NCI-H1092 (cell line): Measurements from ENCODE around the gene FAM50A.

Experiments
- DNase-seq: peaks from one replicate; lab custom pipeline; 2025; lab: John Stamatoyannopoulos, UW

Gene FAM50A

GRCh38 chrX:154440623-154441357 lies 3.2 kb upstream of the FAM50A start:
- no peak for DNase-seq

- no peak for DNase-seq
Measured at GRCh38 chrX:154441564-154441963, 2.4 kb upstream of the FAM50A start.

GRCh38 chrX:154441984-154442707 lies 1.8 kb upstream of the FAM50A start:
- no peak for DNase-seq

- no peak for DNase-seq
Measured at GRCh38 chrX:154443479-154443910, 446 bp upstream of the FAM50A start.

DNA sequence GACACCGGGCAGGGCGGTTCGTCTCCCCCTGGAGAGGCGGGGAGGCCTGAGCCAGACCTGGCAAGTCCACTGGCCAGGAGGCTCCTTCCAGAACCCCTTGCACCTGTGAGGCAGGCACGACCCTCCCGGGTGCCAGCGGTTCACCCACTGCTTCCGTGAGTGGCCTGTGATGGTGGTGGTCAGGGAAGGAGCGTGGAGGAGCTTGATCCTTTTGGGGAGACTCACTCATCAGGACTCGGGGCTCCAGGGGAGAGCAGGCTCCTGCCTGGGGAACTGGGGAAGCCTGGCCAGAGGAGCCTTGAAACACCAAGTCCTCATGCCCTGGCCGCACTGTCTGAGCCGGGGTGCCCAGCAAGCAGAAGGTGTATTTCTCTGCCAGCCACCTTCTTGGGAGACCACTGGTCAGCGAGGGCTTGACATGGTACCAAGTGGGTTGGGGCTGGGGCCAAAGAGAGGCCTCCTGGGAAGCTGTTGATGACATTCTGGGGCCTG lies 860 bp downstream of the FAM50A start:
- DNase-seq, result no peak

- no peak for DNase-seq
Measured at GRCh38 chrX:154445776-154446175, 1.8 kb downstream of the FAM50A start.

DNA sequence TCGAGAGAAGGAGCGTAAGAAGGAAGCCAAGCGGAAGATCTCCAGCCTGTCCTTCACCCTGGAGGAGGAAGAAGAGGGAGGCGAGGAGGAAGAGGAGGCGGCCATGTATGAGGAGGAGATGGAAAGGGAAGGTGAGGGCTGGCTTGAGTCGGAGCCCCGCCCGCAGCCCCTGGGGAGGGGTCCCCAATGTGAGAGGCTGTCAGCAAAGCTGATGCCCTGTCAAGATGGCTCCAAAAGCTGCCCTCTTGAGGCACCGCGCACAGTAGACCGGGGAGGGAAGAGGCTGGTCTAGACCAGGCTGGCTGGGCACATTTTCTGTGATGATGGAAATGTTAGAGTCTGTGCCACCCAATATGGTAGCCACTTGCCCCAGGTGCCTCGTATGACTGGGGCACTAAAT lies 2.5 kb downstream of the FAM50A start:
- DNase-seq, result no peak

DNA sequence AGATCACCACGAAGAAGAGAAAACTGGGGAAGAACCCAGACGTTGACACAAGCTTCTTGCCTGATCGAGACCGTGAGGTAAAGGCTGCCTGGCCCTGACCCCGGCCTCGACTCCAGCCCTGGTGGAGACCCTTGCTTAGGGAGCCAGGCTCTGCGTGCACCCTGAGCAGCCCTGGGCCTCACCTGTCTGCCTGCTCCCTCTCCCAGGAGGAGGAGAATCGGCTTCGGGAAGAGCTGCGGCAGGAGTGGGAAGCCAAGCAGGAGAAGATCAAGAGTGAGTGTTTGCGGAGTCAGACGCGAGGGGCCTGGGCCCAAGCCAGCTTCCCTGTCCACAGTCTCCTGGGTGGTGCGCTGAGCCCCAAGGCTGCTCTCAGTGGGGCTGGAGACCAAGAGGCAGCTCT lies 4.5 kb downstream of the FAM50A start:
- no peak for DNase-seq

- no peak for DNase-seq
Measured at GRCh38 chrX:154449618-154450017, 5.7 kb downstream of the FAM50A start.

- no peak for DNase-seq
Measured at GRCh38 chrX:154450312-154450711, 6.4 kb downstream of the FAM50A start.

DNA sequence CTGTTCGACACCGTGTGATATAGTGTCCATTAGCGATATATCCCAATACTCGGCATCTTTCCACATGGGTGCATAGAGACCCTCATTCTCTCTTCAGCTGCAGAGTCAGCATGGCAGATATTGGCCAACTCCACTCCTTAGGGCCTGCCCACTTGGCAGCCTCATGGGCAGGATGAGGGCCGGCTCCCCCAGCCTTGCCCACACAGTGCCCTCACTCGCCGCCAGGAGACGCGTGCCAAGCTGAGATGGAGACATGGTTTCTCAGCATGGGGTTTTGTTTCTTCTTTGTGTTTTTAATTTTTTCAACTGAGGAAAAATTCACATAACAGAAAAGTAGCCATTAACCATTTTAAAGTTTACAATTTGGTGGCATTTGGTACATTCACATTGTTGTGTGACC lies 8.9 kb downstream of the FAM50A start:
- no peak for DNase-seq

DNA sequence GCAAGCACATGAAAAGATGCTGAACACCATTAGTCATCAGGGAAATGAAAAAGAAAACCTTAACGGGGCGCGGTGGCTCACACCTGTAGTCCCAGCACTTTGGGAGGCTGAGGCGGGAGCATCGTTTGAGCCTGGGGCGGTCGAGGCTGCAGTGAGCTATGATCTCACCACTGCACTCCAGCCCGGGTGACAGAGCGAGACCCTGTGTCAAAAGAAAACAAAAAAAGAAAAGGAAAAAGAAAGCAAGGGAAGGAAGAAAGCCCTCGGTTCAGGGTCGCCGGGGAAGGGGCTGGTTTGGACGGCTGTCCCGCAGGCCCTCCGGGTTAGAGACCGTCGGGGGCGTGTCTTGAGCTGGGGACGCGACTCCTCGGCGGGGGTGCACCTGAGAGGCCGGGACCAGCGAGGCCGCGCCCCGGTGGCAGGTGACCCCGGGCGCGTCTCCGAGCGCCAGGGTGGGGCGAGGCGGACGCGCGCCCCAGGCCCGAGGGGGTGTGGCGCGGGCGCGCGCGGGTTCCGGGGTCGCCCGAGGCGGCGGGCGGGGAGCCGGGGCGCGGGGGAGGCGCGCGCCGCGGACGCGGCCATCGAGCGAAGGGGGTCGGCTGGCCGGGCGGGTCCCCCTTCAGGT lies 13.7 kb downstream of the FAM50A start:
- DNase-seq, result peak; percentile 31

DNA sequence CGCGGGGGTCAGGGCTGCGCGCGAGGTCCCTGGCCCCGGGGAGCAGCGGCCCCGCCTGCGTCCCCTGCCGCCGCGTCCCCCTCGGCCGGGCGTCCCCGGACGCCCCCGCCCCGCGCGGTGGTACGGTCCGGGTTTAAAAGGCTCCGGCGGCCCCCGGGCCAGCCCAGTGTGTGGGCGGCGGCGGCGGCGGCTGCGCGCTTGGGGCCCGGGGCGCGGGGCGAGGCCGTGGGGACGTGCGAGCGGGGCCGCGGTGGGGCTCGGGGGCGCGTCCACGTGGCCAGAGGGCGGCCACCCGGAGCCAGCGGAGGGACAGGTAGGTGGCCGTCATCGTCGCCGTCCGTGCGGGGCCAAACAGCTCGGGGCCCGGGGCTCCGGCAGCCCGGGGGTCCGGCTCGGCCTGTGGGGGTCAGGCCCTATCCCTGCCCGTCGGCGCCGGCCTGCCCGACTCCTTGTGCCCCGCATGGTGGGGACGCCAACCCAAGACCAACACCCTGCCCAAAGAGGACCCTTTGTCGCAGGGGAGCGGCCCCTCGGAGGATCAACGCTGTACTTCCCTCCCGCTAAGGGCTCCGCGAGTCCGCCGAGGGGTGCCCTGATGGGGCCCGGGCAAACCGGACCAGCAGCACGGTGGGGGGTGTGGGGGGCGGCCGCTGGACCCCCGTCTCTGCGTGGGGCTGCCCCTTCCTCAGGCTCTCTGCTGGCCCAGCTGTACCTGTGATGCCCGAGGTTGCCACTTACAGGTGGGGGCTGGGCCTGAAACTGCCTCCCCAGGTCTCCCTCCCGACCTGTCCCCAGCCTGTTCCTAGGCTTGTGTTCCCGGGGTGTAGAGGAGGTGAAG lies 14.4 kb downstream of the FAM50A start, which contains the start of gene PLXNA3:
Gene PLXNA3, plus strand, starts transcription at position 166 of the 838 bp plus-strand sequence. CDS start 1,903 bp downstream, outside the sequence.
- peak; percentile 29 for DNase-seq

DNA sequence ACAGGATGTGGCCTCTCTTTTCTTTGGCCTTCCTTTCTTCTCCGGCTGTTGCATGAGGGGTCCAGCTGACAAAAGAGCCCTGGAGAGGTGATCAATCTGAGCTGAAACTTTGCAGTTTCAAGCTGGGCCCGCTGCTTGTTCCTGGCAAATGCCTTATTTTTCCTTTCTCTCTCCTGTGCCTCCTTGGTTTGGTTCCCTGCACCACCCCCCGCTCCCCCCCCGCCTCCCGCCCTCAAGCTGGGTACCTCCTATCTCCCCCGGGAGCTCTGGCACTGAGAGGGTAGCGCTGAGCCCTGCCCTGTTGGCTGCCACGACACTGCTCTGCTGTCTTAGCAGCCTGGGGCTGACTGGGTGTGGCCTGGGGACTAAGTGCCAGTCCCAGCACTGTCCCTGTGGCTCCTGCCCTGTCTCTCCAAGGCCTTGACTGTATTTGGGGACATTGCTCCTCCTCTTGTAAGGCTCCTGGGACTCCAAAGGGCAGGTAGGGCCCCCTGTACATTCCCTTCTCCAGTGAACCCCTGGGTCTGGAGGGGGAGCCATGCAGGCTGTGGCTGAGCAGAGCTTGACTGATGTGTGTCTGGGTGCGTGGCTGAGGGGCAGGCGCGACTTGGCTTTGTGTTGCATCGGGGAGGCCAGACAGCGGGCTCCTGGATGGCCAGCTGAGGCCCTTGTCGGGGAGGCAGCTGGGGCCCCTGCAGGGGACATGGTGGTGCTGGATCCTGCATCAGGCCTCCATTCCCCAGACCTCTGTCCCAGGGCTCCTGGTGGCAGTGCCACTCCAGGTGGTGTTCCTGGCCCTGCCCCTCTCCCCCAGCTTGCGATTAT lies 15.2 kb downstream of the FAM50A start:
- DNase-seq, result peak; percentile 32

DNA sequence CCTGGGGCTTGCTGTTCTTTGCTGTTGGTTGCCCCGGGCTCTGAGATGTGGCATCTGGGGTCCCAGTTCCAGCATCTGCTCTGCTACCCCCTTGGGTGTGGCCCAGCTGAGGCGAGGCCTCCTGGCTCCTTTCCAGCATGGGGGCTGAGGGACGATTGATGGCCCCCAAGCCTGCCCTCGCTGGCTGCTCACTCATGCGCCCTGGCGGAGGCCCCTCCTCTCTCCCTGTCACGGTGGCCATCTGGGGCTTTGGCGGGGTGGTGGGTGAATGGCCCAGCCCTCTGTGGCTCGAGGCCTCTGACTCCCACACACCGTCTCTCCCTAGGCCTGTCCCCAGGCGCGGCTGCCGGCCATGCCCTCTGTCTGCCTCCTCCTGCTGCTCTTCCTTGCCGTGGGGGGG lies 15.9 kb downstream of the FAM50A start:
- no peak for DNase-seq

DNA sequence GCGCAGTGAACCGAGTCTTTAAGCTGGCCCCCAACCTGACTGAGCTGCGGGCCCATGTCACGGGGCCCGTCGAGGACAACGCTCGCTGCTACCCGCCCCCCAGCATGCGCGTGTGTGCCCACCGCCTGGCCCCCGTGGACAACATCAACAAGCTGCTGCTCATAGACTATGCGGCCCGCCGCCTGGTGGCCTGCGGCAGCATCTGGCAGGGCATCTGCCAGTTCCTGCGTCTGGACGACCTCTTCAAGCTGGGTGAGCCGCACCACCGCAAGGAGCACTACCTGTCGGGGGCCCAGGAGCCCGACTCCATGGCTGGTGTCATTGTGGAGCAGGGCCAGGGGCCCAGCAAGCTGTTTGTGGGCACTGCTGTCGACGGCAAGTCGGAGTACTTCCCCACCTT lies 16.4 kb downstream of the FAM50A start:
- DNase-seq, result no peak

DNA sequence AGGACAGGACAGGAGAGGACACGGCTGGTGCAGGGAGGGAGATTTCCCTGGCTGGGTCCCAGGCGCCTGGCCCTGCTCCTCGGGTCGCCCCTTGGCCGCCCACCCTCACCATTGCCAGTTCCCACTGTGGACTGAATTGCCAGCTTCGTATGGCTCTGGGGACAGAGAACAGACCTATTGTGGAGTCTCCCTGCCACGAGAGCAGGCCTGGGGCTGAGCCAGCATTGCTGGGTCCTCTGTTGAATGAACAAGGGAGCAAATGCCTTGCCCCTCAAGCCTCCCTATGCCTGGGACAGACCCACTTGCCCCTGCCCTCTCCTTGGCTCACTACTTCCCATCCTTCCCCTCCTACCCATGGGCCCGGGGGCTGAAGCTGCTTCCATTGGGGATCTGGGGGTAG lies 18.5 kb downstream of the FAM50A start:
- DNase-seq, result no peak

GRCh38 chrX:154463611-154464220 lies 19.8 kb downstream of the FAM50A start:
- DNase-seq, result no peak

DNA sequence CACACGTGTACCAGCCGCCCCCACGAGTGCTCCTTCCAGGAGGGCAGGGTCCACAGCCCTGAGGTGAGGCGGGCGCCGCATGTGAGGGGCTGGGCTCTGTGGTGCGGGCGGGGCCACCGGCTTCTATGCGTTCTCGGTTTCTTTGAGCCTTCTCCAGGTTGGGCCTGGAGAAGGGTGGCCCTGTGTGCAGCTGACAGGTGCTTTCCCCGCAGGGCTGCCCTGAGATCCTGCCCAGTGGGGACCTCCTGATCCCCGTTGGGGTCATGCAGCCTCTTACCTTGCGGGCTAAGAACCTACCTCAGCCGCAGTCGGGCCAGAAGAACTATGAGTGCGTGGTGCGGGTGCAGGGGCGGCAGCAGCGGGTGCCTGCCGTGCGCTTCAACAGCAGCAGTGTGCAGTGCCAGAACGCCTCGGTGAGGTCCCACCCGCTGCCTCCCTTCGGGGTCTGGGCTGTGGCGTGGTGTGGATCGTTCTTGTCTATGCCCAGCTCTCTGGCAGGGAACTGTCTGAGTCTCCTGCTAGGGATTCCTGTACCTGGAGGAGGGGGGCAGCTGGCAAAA lies 20.9 kb downstream of the FAM50A start:
- no peak for DNase-seq

DNA sequence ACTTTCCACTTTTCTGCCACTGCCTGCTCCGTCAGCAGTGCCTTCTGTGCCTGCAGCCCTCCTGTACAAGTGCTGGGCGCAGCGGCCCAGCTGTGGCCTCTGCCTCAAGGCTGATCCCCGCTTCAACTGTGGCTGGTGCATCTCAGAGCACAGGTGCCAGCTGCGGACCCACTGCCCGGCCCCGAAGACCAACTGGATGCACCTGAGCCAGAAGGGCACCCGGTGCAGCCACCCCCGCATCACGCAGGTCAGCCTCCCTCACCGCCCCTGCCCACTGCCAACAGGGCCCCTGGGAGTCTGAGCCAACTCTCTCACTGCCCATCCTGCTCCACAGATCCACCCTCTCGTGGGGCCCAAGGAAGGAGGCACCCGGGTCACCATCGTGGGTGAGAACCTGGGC lies 21.7 kb downstream of the FAM50A start:
- DNase-seq, result no peak
